GM12801 (cell line): ENCODE data around the gene CRTC3.

Source experiments
- CTCF ChIP-seq: IDR thresholded peaks from one replicate; pipeline ENCODE4 v1.5.1; 2011; ENCODE audit warnings: control low read depth; ENCODE audit not compliant: insufficient read length; ENCODE audit errors: extremely low read depth

Gene CRTC3

GRCh38 chr15:90629217-90629616, 99.5 kb downstream of the CRTC3 start:
- TF ChIP-seq CTCF, result no peak

GRCh38 chr15:90633360-90633759, 103.6 kb downstream of the CRTC3 start:
- TF ChIP-seq CTCF, result no peak

GRCh38 chr15:90637693-90638092, 108.0 kb downstream of the CRTC3 start:
- no peak for TF ChIP-seq CTCF

GRCh38 chr15:90638201-90638691, 108.5 kb downstream of the CRTC3 start:
- TF ChIP-seq CTCF, result no peak

GRCh38 chr15:90638963-90639362, 109.2 kb downstream of the CRTC3 start:
- TF ChIP-seq CTCF, result no peak

- TF ChIP-seq CTCF, result no peak
Measured at GRCh38 chr15:90640862-90641261, 111.1 kb downstream of the CRTC3 start.

- TF ChIP-seq CTCF, result no peak
Measured at GRCh38 chr15:90641581-90642463, 112.1 kb downstream of the CRTC3 start.
